Ascending aorta (tissue), 2 donors: ENCODE data around the gene ATP10B. TPM values are rescaled to one million over a fixed set of nuclear protein-coding genes. Genes with fewer than 3 reads are reported as not detected.

ENCODE experiments used
- DNase-seq, 2 donors: peaks; one replicate each; pipeline ENCODE4 v3.0.0-alpha.2; 2019; ENCODE audit warnings: low spot score in 2 of 2
- H3K27ac ChIP-seq, 2 donors: fragments of 200-600 bp; sonication (generic); one replicate each; pipeline ENCODE4 v1.5.1; 2016 to 2017; ENCODE audit warnings: mild to moderate bottlenecking in 1 of 2
- H3K27me3 ChIP-seq: fragments of 200-600 bp; sonication (generic); one replicate; pipeline ENCODE4 v1.5.1; 2017
- H3K36me3 ChIP-seq, 2 donors: fragments of 200-600 bp; sonication (generic); one replicate each; pipeline ENCODE4 v1.5.1; 2016
- H3K4me1 ChIP-seq, 2 donors: fragments of 200-600 bp; sonication (generic); one replicate each; pipeline ENCODE4 v1.5.1; 2016 to 2017; ENCODE audit warnings: mild to moderate bottlenecking in 1 of 2
- H3K4me3 ChIP-seq, 2 donors: fragments of 200-600 bp; sonication (generic); one replicate each; pipeline ENCODE4 v1.5.1; 2016 to 2017; ENCODE audit warnings: mild to moderate bottlenecking in 1 of 2
- H3K9me3 ChIP-seq, 2 donors: fragments of 200-600 bp; sonication (generic); one replicate each; pipeline ENCODE4 v1.5.1; 2016
- CTCF ChIP-seq, 3 experiments: fragments of 200-600 bp in 2 of 3; fragments of 450-650 bp in 1 of 3; sonication (generic) in 2 of 3; IDR thresholded peaks; one replicate each; pipeline ENCODE4 v1.5.1; 2016 to 2019; ENCODE audit warnings: antibody characterized with exemption in 3 of 3, mild to moderate bottlenecking in 1 of 3, moderate library complexity in 1 of 3
- intact Hi-C: fragments of 100-400 bp; cut with DNase I; formaldehyde crosslinking; loops from one replicate; pipeline ENCODE4 v1.15.1; 2023
- total RNA-seq: library from RNA; depleted of rRNA; stranded (reverse); fragments of >200 nt; gene quantifications from one replicate; pipeline ENCODE4 v1.1.0, GENCODE V29; 2016

The ATP10B gene
- total RNA-seq, 1 donor from 2014 or later: 0.43 TPM

DNA sequence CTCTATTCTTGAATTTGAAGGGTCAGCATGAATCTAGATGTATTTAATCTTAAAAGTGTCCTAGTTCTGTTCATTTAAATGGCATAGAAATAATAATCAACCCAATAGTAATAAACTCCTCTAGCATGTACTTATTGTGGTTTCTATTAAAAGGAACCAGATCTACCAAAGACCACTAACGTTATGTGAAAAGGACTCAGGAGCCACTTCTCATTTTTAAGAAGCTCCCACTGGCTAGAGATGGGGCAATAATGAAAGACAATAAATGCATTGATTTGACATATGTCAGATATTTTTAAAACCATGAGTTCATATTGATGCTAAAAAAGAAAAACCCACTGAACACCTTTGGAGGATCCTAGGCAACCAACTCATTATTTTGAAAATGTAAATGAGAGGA is 191.9 kb downstream of the ATP10B start:
- Histone ChIP-seq H3K9me3 (no peaks in the 10 kb centered on the region), H3K4me3 (no peak overlapping the region), H3K4me1 (no peaks in the 10 kb centered on the region), H3K27ac (no peak overlapping the region), H3K36me3 (no peaks in the 10 kb centered on the region), H3K27me3 (no peaks in the 10 kb centered on the region)
- no peak for DNase-seq
- TF ChIP-seq CTCF (IDR thresholded peaks at IDR 0.05): no peak
- intact Hi-C loops: no loop called here

- no peak for TF ChIP-seq CTCF (IDR thresholded peaks at IDR 0.05)
- intact Hi-C loops: no loop called here
- DNase-seq: no peak
These were observed 194.2 kb downstream of the ATP10B start for GRCh38 chr5:160657622-160658458.

DNA sequence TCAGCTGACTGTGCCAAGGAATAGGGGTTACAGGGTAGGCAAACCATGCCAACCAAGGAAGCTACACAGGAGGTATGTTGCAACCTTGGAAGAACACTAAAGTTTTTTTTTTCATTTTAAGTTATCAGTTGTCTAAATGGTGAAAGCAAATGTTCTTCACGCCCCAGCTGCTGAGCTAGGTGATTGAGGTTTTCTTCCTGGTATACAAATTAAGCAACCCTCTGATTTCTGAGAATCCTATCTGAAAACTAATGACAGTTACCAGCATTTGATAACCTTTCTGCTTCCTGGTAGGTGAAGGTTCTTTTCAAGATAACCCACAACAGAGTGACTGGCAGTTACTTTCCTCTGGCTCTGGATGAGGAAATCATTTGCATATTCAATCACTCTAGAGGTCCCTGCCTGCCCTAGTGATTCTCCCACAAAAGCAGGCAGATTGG is 194.9 kb downstream of the ATP10B start:
- intact Hi-C loops: no loop called here
- Histone ChIP-seq H3K36me3 (no peaks in the 10 kb centered on the region), H3K9me3 (no peaks in the 10 kb centered on the region), H3K4me1 (no peaks in the 10 kb centered on the region), H3K27me3 (no peaks in the 10 kb centered on the region), H3K4me3 (no peak overlapping the region), H3K27ac (no peak overlapping the region)
- TF ChIP-seq CTCF (IDR thresholded peaks at IDR 0.05): no peak
- DNase-seq: no peak

More at GRCh38 chr5:160657622-160658458, 194.2 kb downstream of the ATP10B start:
- Histone ChIP-seq H3K4me1 (no peaks in the 10 kb centered on the region), H3K4me3 (no peak overlapping the region), H3K27me3 (no peaks in the 10 kb centered on the region), H3K9me3 (no peaks in the 10 kb centered on the region), H3K27ac (no peak overlapping the region), H3K36me3 (no peaks in the 10 kb centered on the region)

GRCh38 chr5:160655717-160656116 is 196.3 kb downstream of the ATP10B start:
- intact Hi-C loops: no loop called here
- DNase-seq: no peak
- H3K4me1 ChIP-seq: no peaks in the 10 kb centered on the region
- no peaks in the 10 kb centered on the region for H3K9me3 ChIP-seq
- no peaks in the 10 kb centered on the region for H3K36me3 ChIP-seq
- H3K4me3 ChIP-seq: no peak overlapping the region
- no peak overlapping the region for H3K27ac ChIP-seq
- no peaks in the 10 kb centered on the region for H3K27me3 ChIP-seq
- TF ChIP-seq CTCF (IDR thresholded peaks at IDR 0.05): no peak

GRCh38 chr5:160651692-160652645 is 200.0 kb downstream of the ATP10B start:
- H3K9me3 ChIP-seq: no peaks in the 10 kb centered on the region
- H3K27ac ChIP-seq: no peak overlapping the region
- intact Hi-C loops: no loop called here
- H3K4me1 ChIP-seq: no peaks in the 10 kb centered on the region
- TF ChIP-seq CTCF (IDR thresholded peaks at IDR 0.05): no peak
- no peak for DNase-seq
- H3K27me3 ChIP-seq: no peaks in the 10 kb centered on the region
- no peaks in the 10 kb centered on the region for H3K36me3 ChIP-seq
- H3K4me3 ChIP-seq: no peak overlapping the region
